HG02852 (cell line): Measurements from ENCODE around the gene CDRT15.
"Not testable (repeated sequence)": the region's sequence is repeated elsewhere in the genome, so short reads cannot be mapped to it uniquely, and the experiment has no call there.

Source experiments
- ATAC-seq: cut with Tn5 transposase; IDR thresholded peaks from one replicate; pipeline ENCODE4 v1.9.1; 2021; ENCODE audit warnings: mild to moderate bottlenecking, moderate library complexity; ENCODE audit not compliant: unreplicated experiment

Gene CDRT15

DNA sequence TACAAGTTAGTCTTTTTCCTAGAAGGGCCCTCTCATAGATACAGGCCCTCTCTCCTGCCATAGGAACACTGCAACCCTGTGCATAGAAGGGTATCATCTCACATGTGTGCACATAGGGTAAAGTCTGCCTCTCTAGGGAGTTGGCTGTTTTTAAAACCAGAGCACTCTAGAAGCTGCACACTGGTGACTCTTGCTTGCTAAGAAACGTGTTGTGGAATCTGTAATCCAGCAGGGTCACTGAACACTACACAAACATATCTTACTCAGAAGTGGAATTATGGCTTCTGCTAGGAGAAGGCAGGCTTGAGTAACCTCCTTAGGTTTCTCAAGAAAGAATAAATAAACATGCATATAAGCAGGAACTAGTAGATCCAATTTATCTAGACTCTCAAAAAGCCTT, 45.9 kb downstream of the CDRT15 start:
- ATAC-seq: not testable (repeated sequence)

DNA sequence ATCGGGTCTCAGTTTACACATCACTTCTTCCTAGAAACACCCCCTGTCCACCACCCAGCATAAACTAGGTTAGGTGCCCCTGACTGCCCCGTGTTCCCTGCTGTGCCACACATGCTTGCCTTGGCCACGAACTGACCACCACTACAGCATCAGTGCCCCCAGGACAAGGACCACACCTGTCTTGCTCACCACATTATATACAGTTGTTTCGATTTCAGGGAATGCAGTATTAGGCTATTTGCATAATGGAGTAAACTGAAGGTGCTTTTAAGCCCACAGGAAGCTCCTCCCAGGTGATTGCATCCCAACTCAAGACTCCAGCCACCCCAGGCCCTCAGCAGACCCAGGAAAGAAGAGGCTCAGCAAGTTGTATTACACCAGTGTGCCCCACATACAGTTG, 50.2 kb downstream of the CDRT15 start:
- ATAC-seq: not testable (repeated sequence)
